K562 (cell line): ENCODE data around the gene DST. TPM values are rescaled to one million over a fixed set of nuclear protein-coding genes. Genes with fewer than 3 reads are reported as not detected.

Experiments
- FOXM1 ChIP-seq, 2 experiments: fragments of 450-650 bp in 1 of 2; sonication (generic) in 1 of 2; formaldehyde crosslinking in 1 of 2; IDR thresholded peaks; 2 replicates each; pipeline versions ENCODE4 v1.6.1 to v1.9.0; 2017 to 2022; ENCODE audit warnings: low read depth in 2 of 2, mild to moderate bottlenecking in 2 of 2, missing genetic modification reagents in 1 of 2, moderate library complexity in 1 of 2
- ID3 ChIP-seq, 2 experiments: fragments of 250-450 bp in 1 of 2; fragments of 450-650 bp in 1 of 2; sonication (Bioruptor Pico) in 1 of 2; IDR thresholded peaks; 2 replicates each; pipeline versions ENCODE4 v1.6.1 to v1.8.0; 2016 to 2021; ENCODE audit warnings: mild to moderate bottlenecking in 2 of 2, moderate library complexity in 2 of 2, missing compliant biosample characterization in 1 of 2, missing genetic modification characterization in 1 of 2
- KDM4B ChIP-seq, 2 experiments: fragments of 450-650 bp in 1 of 2; sonication (generic) in 1 of 2; IDR thresholded peaks; 2 replicates each; pipeline ENCODE4 v1.6.1; 2016 to 2017; ENCODE audit warnings: borderline replicate concordance in 2 of 2, antibody characterized with exemption in 1 of 2, low read depth in 1 of 2, mild to moderate bottlenecking in 1 of 2
- LARP7 ChIP-seq: fragments of 450-650 bp; IDR thresholded peaks from 2 replicates; pipeline ENCODE4 v1.6.1; 2016
- MEIS2 ChIP-seq: fragments of 450-650 bp; IDR thresholded peaks from 2 replicates; pipeline ENCODE4 v1.6.1; 2014; ENCODE audit warnings: mild to moderate bottlenecking; ENCODE audit not compliant: partially characterized antibody
- MGA ChIP-seq: fragments of 450-650 bp; IDR thresholded peaks from 2 replicates; pipeline ENCODE4 v1.6.1; 2016; ENCODE audit warnings: mild to moderate bottlenecking, moderate library complexity
- SOX6 ChIP-seq: fragments of 450-650 bp; IDR thresholded peaks from 2 replicates; pipeline ENCODE4 v1.6.1; 2014; ENCODE audit warnings: mild to moderate bottlenecking
- TFE3 ChIP-seq: fragments of 450-650 bp; formaldehyde crosslinking; IDR thresholded peaks from 2 replicates; pipeline ENCODE4 v1.4.0; 2020; ENCODE audit warnings: mild to moderate bottlenecking, mixed read lengths
- ZNF449 ChIP-seq: fragments of 250-450 bp; sonication (Bioruptor Pico); IDR thresholded peaks from 2 replicates; pipeline ENCODE4 v1.8.0; 2022; ENCODE audit warnings: moderate library complexity, mild to moderate bottlenecking, inconsistent platforms
- polyA plus RNA-seq, 8 experiments: library from polyadenylated mRNA; depleted of rRNA in 4 of 8; stranded (reverse) in 5 of 8; unstranded in 3 of 8; fragments of >200 nt; fragmentation: Nextera tagmentation in 2 of 8; fragmentation: Illumina TruSeq in 1 of 8; extraction: Ambion mirVana in 2 of 8; extraction: Trizol in 1 of 8; gene quantifications; 2 replicates each; pipeline versions ENCODE4 v1.2.1 to v1.2.3, GENCODE V29; 2011 to 2014; ENCODE audit warnings: inconsistent platforms in 1 of 8, missing spikeins in 1 of 8
- total RNA-seq, 7 experiments: library from RNA; depleted of rRNA in 6 of 7; stranded (reverse); fragments of >200 nt in 6 of 7; fragmentation: Illumina TruSeq in 2 of 7; extraction: Trizol in 2 of 7; gene quantifications; 2 replicates each; pipeline versions ENCODE4 v1.2.1 to v1.2.3, GENCODE V29; 2011 to 2021; ENCODE audit warnings: low replicate concordance in 1 of 7

The DST gene
- total and polyA plus RNA-seq, 9 of the 15 experiments (the other 6 are each of a cell fraction or from before 2014, with no cell fraction given) = 5.2 to 21.9 (median 13.3) TPM

GRCh38 chr6:56570413-56571359, 72.0 kb downstream of the DST start (continued):
- TF ChIP-seq ZNF449 (CRISPR knock-in tag) (no peak), FOXM1 (IDR thresholded peaks at IDR 0.05; ENCODE audit: low read depth) (no peak), FOXM1 (CRISPR knock-in tag; IDR thresholded peaks at IDR 0.05; ENCODE audit: low read depth) (no peak), SOX6 (no peak), MGA (no peak), KDM4B (IDR thresholded peaks at IDR 0.05; ENCODE audit: borderline replicate concordance in 2 of 2, low read depth in 1 of 2) (no peak), TFE3 (CRISPR knock-in tag) (no peak), ID3 (CRISPR knock-in tag; IDR thresholded peaks at IDR 0.05) (no peak), ID3 (tag; IDR thresholded peaks at IDR 0.05) (no peak), MEIS2 (peak; percentile 12), LARP7 (no peak)
- TF ChIP-seq, all 486 proteins: peak for 7
